HepG2 (cell line): ENCODE measurements around the gene MCC. TPM values are rescaled to one million over a fixed set of nuclear protein-coding genes. Genes with fewer than 3 reads are reported as not detected.

Source experiments
- ARNTL ChIP-seq: sonication (generic); formaldehyde crosslinking; IDR thresholded peaks from 2 replicates; pipeline ENCODE4 v1.4.0; 2020; ENCODE audit warnings: mild to moderate bottlenecking, missing genetic modification reagents
- CSRNP2 ChIP-seq: sonication (generic); formaldehyde crosslinking; conservative IDR thresholded peaks from 2 replicates; pipeline ENCODE4 v1.8.0; 2022; ENCODE audit warnings: low read depth, missing genetic modification reagents
- E2F2 ChIP-seq: sonication (generic); formaldehyde crosslinking; IDR thresholded peaks from 2 replicates; pipeline ENCODE4 v1.4.0; 2020; ENCODE audit warnings: missing genetic modification reagents, borderline replicate concordance
- EED ChIP-seq: sonication (generic); formaldehyde crosslinking; IDR thresholded peaks from 2 replicates; pipeline ENCODE4 v1.5.0; 2020; ENCODE audit warnings: mild to moderate bottlenecking, missing genetic modification reagents
- ETV5 ChIP-seq: IDR thresholded peaks from 2 replicates; pipeline ENCODE4 v1.6.1; 2018; ENCODE audit warnings: missing biosample characterization, missing genetic modification reagents, inconsistent platforms, borderline replicate concordance
- FIP1L1 ChIP-seq: fragments of 200-400 bp; formaldehyde crosslinking; IDR thresholded peaks from 2 replicates; pipeline ENCODE4 v1.6.1; 2018; ENCODE audit warnings: low read depth, mild to moderate bottlenecking, low read length, moderate library complexity, borderline replicate concordance; ENCODE audit not compliant: insufficient read depth
- GPN1 ChIP-seq: sonication (generic); formaldehyde crosslinking; IDR thresholded peaks from 2 replicates; pipeline ENCODE4 v1.5.1; 2020; ENCODE audit warnings: missing genetic modification reagents, borderline replicate concordance
- KLF9 ChIP-seq: IDR thresholded peaks from 2 replicates; pipeline ENCODE4 v1.6.1; 2016; ENCODE audit warnings: low read depth
- NR0B2 ChIP-seq: sonication (generic); formaldehyde crosslinking; IDR thresholded peaks from 2 replicates; pipeline ENCODE4 v1.4.0; 2020; ENCODE audit warnings: mild to moderate bottlenecking, missing genetic modification reagents
- SAFB2 ChIP-seq: sonication (generic); formaldehyde crosslinking; IDR thresholded peaks from 2 replicates; pipeline ENCODE4 v1.5.1; 2020; ENCODE audit warnings: missing genetic modification reagents, low read depth, mild to moderate bottlenecking, borderline replicate concordance
- TAF1 ChIP-seq: sonication (generic); formaldehyde crosslinking; IDR thresholded peaks from 2 replicates; pipeline ENCODE4 v1.4.0; 2020; ENCODE audit warnings: missing genetic modification reagents
- YEATS4 ChIP-seq: sonication (generic); formaldehyde crosslinking; IDR thresholded peaks from 2 replicates; pipeline ENCODE4 v1.4.0; 2020; ENCODE audit warnings: missing genetic modification reagents, borderline replicate concordance
- ZBTB43 ChIP-seq: sonication (generic); formaldehyde crosslinking; conservative IDR thresholded peaks from 2 replicates; pipeline ENCODE4 v1.4.0; 2020; ENCODE audit warnings: missing genetic modification reagents
- ZFYVE20 ChIP-seq: sonication (generic); formaldehyde crosslinking; IDR thresholded peaks from 2 replicates; pipeline ENCODE4 v1.8.0; 2023; ENCODE audit warnings: low read depth, mild to moderate bottlenecking, moderate library complexity, missing genetic modification reagents, borderline replicate concordance
- ZMYM3 ChIP-seq: sonication (generic); formaldehyde crosslinking; IDR thresholded peaks from 2 replicates; pipeline ENCODE4 v1.5.1; 2020; ENCODE audit warnings: mild to moderate bottlenecking, missing genetic modification reagents
- ZNF30 ChIP-seq: sonication (generic); formaldehyde crosslinking; IDR thresholded peaks from 2 replicates; pipeline ENCODE4 v1.5.0; 2020; ENCODE audit warnings: mild to moderate bottlenecking, missing genetic modification reagents
- ZNF556 ChIP-seq: sonication (generic); formaldehyde crosslinking; IDR thresholded peaks from 2 replicates; pipeline ENCODE4 v1.4.0; 2020; ENCODE audit warnings: mild to moderate bottlenecking, missing genetic modification reagents, borderline replicate concordance
- ZNF687 ChIP-seq: sonication (generic); formaldehyde crosslinking; IDR thresholded peaks from 2 replicates; pipeline ENCODE4 v1.5.1; 2020; ENCODE audit warnings: mild to moderate bottlenecking, missing genetic modification reagents, moderate library complexity
- polyA plus RNA-seq, 8 experiments: library from polyadenylated mRNA; depleted of rRNA in 3 of 8; stranded (reverse) in 7 of 8; unstranded in 1 of 8; fragments of >200 nt; fragmentation: Illumina TruSeq in 4 of 8; extraction: Trizol in 4 of 8; gene quantifications; 2 replicates each; pipeline versions ENCODE4 v1.2.1 to v1.2.3, GENCODE V29; 2011 to 2016; ENCODE audit warnings: low read depth in 4 of 8, missing spikeins in 1 of 8, mixed read lengths in 1 of 8; ENCODE audit not compliant: insufficient read depth in 1 of 8
- total RNA-seq, 5 experiments: library from RNA; depleted of rRNA; stranded (reverse); fragments of >200 nt; fragmentation: Illumina TruSeq; extraction: Trizol; gene quantifications; 2 replicates each; pipeline ENCODE4 v1.2.3, GENCODE V29; 2016; ENCODE audit warnings: low read depth in 1 of 5

Gene MCC
- total and polyA plus RNA-seq, 2 of the 13 experiments (the other 11 are each of a cell fraction or from before 2014, with no cell fraction given): 0.55 to 2.4 TPM

- no peak for TF ChIP-seq FIP1L1
- peak; percentile 14; the same call in 1 of the 2 replicates for TF ChIP-seq ARNTL (CRISPR knock-in tag)
- TF ChIP-seq GPN1 (CRISPR knock-in tag): no peak
- no peak; the same call in 1 of the 2 replicates for TF ChIP-seq SAFB2 (CRISPR knock-in tag)
- 0 out of 2 replicates have a peak, but pooled peaks have one; percentile 40 for TF ChIP-seq ZBTB43 (CRISPR knock-in tag)
- no peak for TF ChIP-seq EED
- 0 out of 2 replicates have a peak, but pooled peaks have one; percentile 52 for TF ChIP-seq E2F2 (CRISPR knock-in tag)
- TF ChIP-seq ZNF30 (CRISPR knock-in tag): no peak
- peak; percentile 93 for TF ChIP-seq TAF1
- no peak for TF ChIP-seq CSRNP2 (CRISPR knock-in tag)
- TF ChIP-seq KLF9 (CRISPR knock-in tag): 0 out of 2 replicates have a peak, but pooled peaks have one; percentile 21
- 0 out of 2 replicates have a peak, but pooled peaks have one; percentile 4 for TF ChIP-seq ZNF556 (CRISPR knock-in tag)
- peak; percentile 72; the same call in 1 of the 2 replicates for TF ChIP-seq NR0B2
- peak; percentile 78 for TF ChIP-seq ETV5 (CRISPR knock-in tag)
- peak; percentile 91 for TF ChIP-seq ZNF687 (CRISPR knock-in tag)
- no peak for TF ChIP-seq ZMYM3 (CRISPR knock-in tag)
- TF ChIP-seq YEATS4 (CRISPR knock-in tag): peak; percentile 76
- 0 out of 2 replicates have a peak, but pooled peaks have one; percentile 59 for TF ChIP-seq ZFYVE20 (CRISPR knock-in tag)
Measured at GRCh38 chr5:112976432-112977309, 511.6 kb downstream of the MCC start, which contains the start of gene DCP2 (continued).
